ENCODE data around the gene LRRC1.

Gene LRRC1

GRCh38 chr6:53894091-53894490 lies 99.3 kb downstream of the LRRC1 start:
- Histone ChIP-seq H3K4me3 (no peak overlapping the region), H3K27me3 (no peaks in the 10 kb centered on the region), H3K36me3 (peaks cover 0 to 31% (median 14%) of the 10 kb centered on the region in 11 experiments; a peak in 15 of 22 replicates), H3K27ac (no peak overlapping the region), H3K4me1 (peaks cover 0 to 12% (median 9%) of the 10 kb centered on the region in 10 experiments; a peak in 15 of 20 replicates), H4K20me1 (no peaks in the 10 kb centered on the region), H3K4me2 (peak overlapping the region in 8 of 11 experiments; percentile 16 to 71 (median 36); a peak in 12 of 22 replicates), H3K9ac (no peak overlapping the region), H3K9me3 (replicated peaks in 1 of 11) (peaks cover 0 to 24% (median 14%) of the 10 kb centered on the region in 11 experiments; a peak in 17 of 22 replicates)
- TF ChIP-seq Cebpa-rat (IDR thresholded peaks at IDR 0.05) = no peak

- Histone ChIP-seq H3K4me2 (no peak overlapping the region), H3K27ac (no peak overlapping the region), H3K9me3 (replicated peaks in 1 of 11) (peaks cover 0 to 34% (median 22%) of the 10 kb centered on the region in 11 experiments; a peak in 17 of 22 replicates)
Observed at GRCh38 chr6:53896196-53896595, 101.4 kb downstream of the LRRC1 start.

GRCh38 chr6:53898026-53898795 lies 103.4 kb downstream of the LRRC1 start:
- no peak overlapping the region for H3K4me2 ChIP-seq
- H3K27ac ChIP-seq = no peak overlapping the region
- TF ChIP-seq Cebpa-rat (IDR thresholded peaks at IDR 0.05) = no peak
- H3K9ac ChIP-seq = no peak overlapping the region
- peaks cover 0 to 61% (median 39%) of the 10 kb centered on the region in 11 experiments; a peak in 20 of 22 replicates for H3K36me3 ChIP-seq
- no peak overlapping the region for H3K4me3 ChIP-seq
- peaks cover 0 to 34% (median 22%) of the 10 kb centered on the region in 11 experiments; a peak in 17 of 22 replicates for H3K9me3 ChIP-seq (replicated peaks in 1 of 11)
- no peaks in the 10 kb centered on the region for H3K27me3 ChIP-seq
- no peaks in the 10 kb centered on the region for H4K20me1 ChIP-seq
- H3K4me1 ChIP-seq = peaks cover 0 to 12% (median 9%) of the 10 kb centered on the region in 10 experiments; a peak in 15 of 20 replicates

More at GRCh38 chr6:53896196-53896595, 101.4 kb downstream of the LRRC1 start:
- Histone ChIP-seq H3K36me3 (peaks cover 0 to 52% (median 32%) of the 10 kb centered on the region in 11 experiments; a peak in 20 of 22 replicates), H3K27me3 (no peaks in the 10 kb centered on the region), H3K9ac (no peak overlapping the region), H3K4me3 (no peak overlapping the region), H4K20me1 (no peaks in the 10 kb centered on the region), H3K4me1 (peaks cover 0 to 12% (median 9%) of the 10 kb centered on the region in 10 experiments; a peak in 15 of 20 replicates)
- no peak for TF ChIP-seq Cebpa-rat (IDR thresholded peaks at IDR 0.05)

- H3K36me3 ChIP-seq = peaks cover 6 to 70% (median 46%) of the 10 kb centered on the region in 11 experiments; a peak in 21 of 22 replicates
- H3K9ac ChIP-seq = no peak overlapping the region
- no peak overlapping the region for H3K27ac ChIP-seq
- no peaks in the 10 kb centered on the region for H4K20me1 ChIP-seq
- no peak overlapping the region for H3K4me3 ChIP-seq
- H3K27me3 ChIP-seq = no peaks in the 10 kb centered on the region
- no peak overlapping the region for H3K4me2 ChIP-seq
- H3K4me1 ChIP-seq = peaks cover 0 to 4% (median 2%) of the 10 kb centered on the region in 10 experiments; a peak in 7 of 20 replicates
- TF ChIP-seq Cebpa-rat (IDR thresholded peaks at IDR 0.05) = no peak
- peaks cover 0 to 34% (median 22%) of the 10 kb centered on the region in 11 experiments; a peak in 17 of 22 replicates for H3K9me3 ChIP-seq (replicated peaks in 1 of 11)
Observed at GRCh38 chr6:53899512-53899911, 104.7 kb downstream of the LRRC1 start.

GRCh38 chr6:53903357-53903756 lies 108.6 kb downstream of the LRRC1 start:
- peaks cover 0 to 15% (median 7%) of the 10 kb centered on the region in 11 experiments; a peak in 6 of 22 replicates for H3K9me3 ChIP-seq (replicated peaks in 1 of 11)
- TF ChIP-seq Cebpa-rat (IDR thresholded peaks at IDR 0.05) = no peak
- H3K27ac ChIP-seq = no peak overlapping the region
- peaks cover 0 to 4% (median 0%) of the 10 kb centered on the region in 10 experiments; a peak in 1 of 20 replicates for H3K4me1 ChIP-seq
- no peak overlapping the region for H3K4me3 ChIP-seq
- peaks cover 6 to 71% (median 39%) of the 10 kb centered on the region in 11 experiments; a peak in 21 of 22 replicates for H3K36me3 ChIP-seq
- H3K27me3 ChIP-seq = no peaks in the 10 kb centered on the region
- no peak overlapping the region for H3K4me2 ChIP-seq
- H4K20me1 ChIP-seq = no peaks in the 10 kb centered on the region
- no peak overlapping the region for H3K9ac ChIP-seq

GRCh38 chr6:53906103-53906502 lies 111.3 kb downstream of the LRRC1 start:
- Histone ChIP-seq H3K4me1 (no peaks in the 10 kb centered on the region), H3K27me3 (no peaks in the 10 kb centered on the region), H4K20me1 (no peaks in the 10 kb centered on the region), H3K4me3 (no peak overlapping the region), H3K36me3 (peaks cover 4 to 53% (median 22%) of the 10 kb centered on the region in 11 experiments; a peak in 16 of 22 replicates), H3K9ac (no peak overlapping the region), H3K27ac (no peak overlapping the region), H3K9me3 (replicated peaks in 1 of 11) (peaks cover 0 to 5% (median 0%) of the 10 kb centered on the region in 11 experiments; a peak in 2 of 22 replicates), H3K4me2 (no peak overlapping the region)
- TF ChIP-seq Cebpa-rat (IDR thresholded peaks at IDR 0.05) = no peak

- no peak overlapping the region for H3K4me2 ChIP-seq
- peaks cover 4 to 48% (median 22%) of the 10 kb centered on the region in 11 experiments; a peak in 16 of 22 replicates for H3K36me3 ChIP-seq
- H3K27me3 ChIP-seq = no peaks in the 10 kb centered on the region
Observed at GRCh38 chr6:53906842-53907241, 112.0 kb downstream of the LRRC1 start.

GRCh38 chr6:53910834-53911233 lies 116.0 kb downstream of the LRRC1 start:
- Histone ChIP-seq H3K9me3 (replicated peaks in 1 of 11) (0 out of 22 replicates have a peak, but pooled peaks cover 0 to 8% (median 0%) of the 10 kb centered on the region in 11 experiments), H3K27ac (no peak overlapping the region), H3K4me2 (no peak overlapping the region), H4K20me1 (no peaks in the 10 kb centered on the region), H3K27me3 (no peaks in the 10 kb centered on the region), H3K4me3 (no peak overlapping the region), H3K36me3 (peaks cover 0 to 44% (median 11%) of the 10 kb centered on the region in 11 experiments; a peak in 11 of 22 replicates), H3K9ac (no peak overlapping the region), H3K4me1 (peaks cover 0 to 15% (median 1%) of the 10 kb centered on the region in 10 experiments; a peak in 12 of 20 replicates)
- TF ChIP-seq Cebpa-rat (IDR thresholded peaks at IDR 0.05) = no peak

More at GRCh38 chr6:53906842-53907241, 112.0 kb downstream of the LRRC1 start:
- 0 out of 22 replicates have a peak, but pooled peaks cover 0 to 5% (median 0%) of the 10 kb centered on the region in 11 experiments for H3K9me3 ChIP-seq (replicated peaks in 1 of 11)
- no peak overlapping the region for H3K27ac ChIP-seq
- H3K9ac ChIP-seq = no peak overlapping the region
- TF ChIP-seq Cebpa-rat (IDR thresholded peaks at IDR 0.05) = no peak
- H4K20me1 ChIP-seq = no peaks in the 10 kb centered on the region
- H3K4me1 ChIP-seq = no peaks in the 10 kb centered on the region
- H3K4me3 ChIP-seq = no peak overlapping the region

- Histone ChIP-seq H3K27ac (no peak overlapping the region), H3K4me2 (no peak overlapping the region), H3K27me3 (no peaks in the 10 kb centered on the region), H3K4me1 (peaks cover 11 to 33% (median 19%) of the 10 kb centered on the region in 10 experiments), H3K9me3 (replicated peaks in 1 of 11) (0 out of 22 replicates have a peak, but pooled peaks cover 0 to 8% (median 0%) of the 10 kb centered on the region in 11 experiments), H3K9ac (no peak overlapping the region), H4K20me1 (no peaks in the 10 kb centered on the region), H3K36me3 (peaks cover 0 to 32% (median 11%) of the 10 kb centered on the region in 11 experiments; a peak in 10 of 22 replicates), H3K4me3 (no peak overlapping the region)
- no peak for TF ChIP-seq Cebpa-rat (IDR thresholded peaks at IDR 0.05)
Observed at GRCh38 chr6:53912661-53913060, 117.9 kb downstream of the LRRC1 start.
